Lower lobe of right lung (tissue), 2 donors: ENCODE results near the gene DHRS7. TPM values are rescaled to one million over a fixed set of nuclear protein-coding genes. Genes with fewer than 3 reads are reported as not detected.
"Not testable (repeated sequence)": the region's sequence is repeated elsewhere in the genome, so short reads cannot be mapped to it uniquely, and the experiment has no call there.

ENCODE experiments used
- ATAC-seq, 2 donors: fragments of 200-7000 bp; cut with Tn5 transposase; one replicate each; pipeline ENCODE4 v1.9.1; 2020 to 2022; ENCODE audit warnings: mild to moderate bottlenecking in 2 of 2, moderate library complexity in 2 of 2
- DNase-seq: peaks from one replicate; pipeline ENCODE4 v3.0.0-alpha.2; 2020
- H3K27ac ChIP-seq: fragments of 200-600 bp; one replicate; pipeline ENCODE4 v1.8.0; 2022
- H3K27me3 ChIP-seq: fragments of 200-600 bp; one replicate; pipeline ENCODE4 v1.8.0; 2022; ENCODE audit warnings: low read depth
- H3K36me3 ChIP-seq: fragments of 200-600 bp; one replicate; pipeline ENCODE4 v1.8.0; 2022; ENCODE audit warnings: mild to moderate bottlenecking
- H3K4me1 ChIP-seq: fragments of 200-600 bp; one replicate; pipeline ENCODE4 v1.8.0; 2022
- H3K4me3 ChIP-seq: fragments of 200-600 bp; one replicate; pipeline ENCODE4 v1.8.0; 2022; ENCODE audit warnings: mild to moderate bottlenecking
- H3K9me3 ChIP-seq: fragments of 200-600 bp; one replicate; pipeline ENCODE4 v1.8.0; 2022
- CTCF ChIP-seq: fragments of 200-600 bp; IDR thresholded peaks from one replicate; pipeline ENCODE4 v1.8.0; 2022; ENCODE audit warnings: antibody characterized with exemption, mild to moderate bottlenecking
- intact Hi-C: fragments of 100-400 bp; cut with DNase I; formaldehyde crosslinking; loops from one replicate; pipeline ENCODE4 v1.11.0; 2022
- total RNA-seq: library from RNA; stranded (reverse); fragmentation: NEBNext Ultra II Directional; extraction: Animal tissue kit (Norgen Biotek cat#: 25700); gene quantifications from one replicate; pipeline ENCODE4 v1.2.1, GENCODE V29; 2021
- donor health status: DM: no; HTN: yes; CAD: no; lungs with severe emphysema.

Gene DHRS7
- total RNA-seq, 1 donor from 2014 or later: 72.8 TPM

GRCh38 chr14:60102389-60102788 lies 62.8 kb downstream of the DHRS7 start:
- H3K4me3 ChIP-seq: no peak overlapping the region
- intact Hi-C loops: no loop called here
- ATAC-seq (no peak), DNase-seq (no peak)
- no peak for TF ChIP-seq CTCF
- peaks cover 7% of the 10 kb centered on the region for H3K36me3 ChIP-seq
- no peaks in the 10 kb centered on the region for H3K9me3 ChIP-seq
- H3K4me1 ChIP-seq: no peaks in the 10 kb centered on the region
- H3K27me3 ChIP-seq: no peaks in the 10 kb centered on the region
- no peak overlapping the region for H3K27ac ChIP-seq

- no peak overlapping the region for H3K4me3 ChIP-seq
- intact Hi-C loops: no loop called here
- TF ChIP-seq CTCF: no peak
- H3K27me3 ChIP-seq: no peaks in the 10 kb centered on the region
- no peak overlapping the region for H3K27ac ChIP-seq
- H3K36me3 ChIP-seq: peaks cover 11% of the 10 kb centered on the region
- ATAC-seq: no peak
- no peaks in the 10 kb centered on the region for H3K9me3 ChIP-seq
- DNase-seq: no peak
- no peaks in the 10 kb centered on the region for H3K4me1 ChIP-seq
Measured at GRCh38 chr14:60101786-60102185, 63.4 kb downstream of the DHRS7 start.

GRCh38 chr14:60099855-60100254 lies 65.3 kb downstream of the DHRS7 start:
- H3K4me3 ChIP-seq, H3K27me3 ChIP-seq, intact Hi-C loops, H3K27ac ChIP-seq, ATAC-seq, H3K9me3 ChIP-seq, DNase-seq: not testable (repeated sequence)
- H3K36me3 ChIP-seq: peaks cover 11% of the 10 kb centered on the region
- H3K4me1 ChIP-seq: peaks cover 14% of the 10 kb centered on the region

GRCh38 chr14:60097974-60098373 lies 67.2 kb downstream of the DHRS7 start:
- Histone ChIP-seq H3K27ac (no peak overlapping the region), H3K9me3 (no peaks in the 10 kb centered on the region), H3K4me1 (peaks cover 31% of the 10 kb centered on the region), H3K36me3 (peaks cover 11% of the 10 kb centered on the region), H3K4me3 (no peak overlapping the region), H3K27me3 (no peaks in the 10 kb centered on the region)
- intact Hi-C loops: no loop called here
- DNase-seq: no peak
- no peak for ATAC-seq
- TF ChIP-seq CTCF: no peak

GRCh38 chr14:60095781-60096450 lies 69.3 kb downstream of the DHRS7 start:
- TF ChIP-seq CTCF: no peak

GRCh38 chr14:60095231-60095630 lies 70.0 kb downstream of the DHRS7 start:
- DNase-seq (no peak), ATAC-seq (no peak)
- intact Hi-C loops: no loop called here
- H3K4me1 ChIP-seq: peaks cover 44% of the 10 kb centered on the region
- no peak overlapping the region for H3K27ac ChIP-seq
- no peak for TF ChIP-seq CTCF
- H3K27me3 ChIP-seq: no peaks in the 10 kb centered on the region
- H3K9me3 ChIP-seq: no peaks in the 10 kb centered on the region
- peaks cover 11% of the 10 kb centered on the region for H3K36me3 ChIP-seq
- H3K4me3 ChIP-seq: no peak overlapping the region

More at GRCh38 chr14:60095781-60096450, 69.3 kb downstream of the DHRS7 start:
- Histone ChIP-seq H3K9me3 (no peaks in the 10 kb centered on the region), H3K27ac (no peak overlapping the region), H3K4me1 (peaks cover 38% of the 10 kb centered on the region), H3K27me3 (no peaks in the 10 kb centered on the region), H3K36me3 (peaks cover 11% of the 10 kb centered on the region), H3K4me3 (no peak overlapping the region)
- no peak for ATAC-seq
- no peak for DNase-seq
- intact Hi-C loops: no loop called here
